Hepatocyte (in vitro differentiated cells): ENCODE results near the gene DNAJC1.

Experiments used
- CTCF ChIP-seq: fragments of 200-600 bp; sonication (generic); IDR thresholded peaks from 2 replicates; pipeline ENCODE4 v1.5.1; 2016; ENCODE audit warnings: antibody characterized with exemption, mild to moderate bottlenecking; ENCODE audit not compliant: poor library complexity
- EZH2 ChIP-seq: fragments of 200-600 bp; sonication (generic); IDR thresholded peaks from 2 replicates; pipeline ENCODE4 v1.6.1; 2016; ENCODE audit warnings: antibody characterized with exemption, mild to moderate bottlenecking, borderline replicate concordance
- EZH2phosphoT487 ChIP-seq: fragments of 200-600 bp; sonication (generic); IDR thresholded peaks from one replicate; pipeline ENCODE4 v1.6.1; 2018; ENCODE audit warnings: antibody characterized with exemption, mild to moderate bottlenecking, low read depth, moderate library complexity; ENCODE audit not compliant: unreplicated experiment, severe bottlenecking

GRCh38 chr10:21953585-21954057, 49.9 kb downstream of the DNAJC1 start:
- peak; percentile 51 for TF ChIP-seq CTCF
- no peak for TF ChIP-seq EZH2phosphoT487
- no peak for TF ChIP-seq EZH2
